GM19099 (cell line): ENCODE measurements around the gene CDC7.

Source experiments
- POLR2A ChIP-seq: IDR thresholded peaks from 3 replicates; pipeline ENCODE4 v1.6.1; 2011; ENCODE audit warnings: low read depth; ENCODE audit not compliant: insufficient read length; ENCODE audit errors: extremely low read depth

CDC7 gene

GRCh38 chr1:91555074-91555730, 54.6 kb downstream of the CDC7 start:
- TF ChIP-seq POLR2A: no peak

GRCh38 chr1:91555821-91556531, 55.3 kb downstream of the CDC7 start:
- TF ChIP-seq POLR2A: no peak

DNA sequence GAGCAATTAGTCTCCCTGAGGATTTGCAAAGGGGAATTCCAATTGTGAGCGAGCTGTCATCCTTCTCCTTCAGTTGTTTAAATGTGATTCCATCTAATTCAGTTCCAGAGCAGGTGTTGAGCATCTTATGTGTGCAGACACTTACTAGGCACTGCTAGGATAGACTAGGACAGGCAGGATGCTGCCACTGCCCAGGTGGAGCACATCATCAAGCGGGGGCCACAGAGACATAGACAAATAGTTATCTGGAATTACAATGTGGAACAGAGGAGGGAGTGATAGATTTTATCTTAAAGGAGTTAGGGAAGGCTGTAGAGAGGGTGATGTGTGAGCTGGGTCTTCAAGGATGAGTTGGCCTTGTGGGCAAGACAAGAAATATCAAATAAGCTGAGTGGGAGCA, 55.9 kb downstream of the CDC7 start:
- TF ChIP-seq POLR2A: no peak

- TF ChIP-seq POLR2A: no peak
These were observed 56.5 kb downstream of the CDC7 start for GRCh38 chr1:91557039-91557690.

DNA sequence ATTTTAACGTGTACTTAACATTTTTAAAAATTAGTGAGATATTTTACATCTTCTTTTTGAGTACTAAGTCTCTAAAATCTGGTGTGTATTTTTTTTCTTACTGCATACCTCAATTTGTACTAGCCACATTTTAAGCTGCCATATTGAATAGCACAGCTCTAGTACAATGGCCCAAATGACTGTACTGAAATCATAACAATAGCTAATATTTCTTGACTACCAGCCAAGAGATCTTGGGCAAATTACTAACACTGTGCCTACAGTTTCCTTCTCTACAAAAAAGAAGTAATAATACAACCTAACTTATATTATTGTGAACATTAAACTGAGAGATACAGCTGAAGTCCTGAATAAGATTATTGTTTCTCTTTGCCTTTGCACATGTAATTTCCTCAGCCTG, 57.2 kb downstream of the CDC7 start:
- no peak for TF ChIP-seq POLR2A

DNA sequence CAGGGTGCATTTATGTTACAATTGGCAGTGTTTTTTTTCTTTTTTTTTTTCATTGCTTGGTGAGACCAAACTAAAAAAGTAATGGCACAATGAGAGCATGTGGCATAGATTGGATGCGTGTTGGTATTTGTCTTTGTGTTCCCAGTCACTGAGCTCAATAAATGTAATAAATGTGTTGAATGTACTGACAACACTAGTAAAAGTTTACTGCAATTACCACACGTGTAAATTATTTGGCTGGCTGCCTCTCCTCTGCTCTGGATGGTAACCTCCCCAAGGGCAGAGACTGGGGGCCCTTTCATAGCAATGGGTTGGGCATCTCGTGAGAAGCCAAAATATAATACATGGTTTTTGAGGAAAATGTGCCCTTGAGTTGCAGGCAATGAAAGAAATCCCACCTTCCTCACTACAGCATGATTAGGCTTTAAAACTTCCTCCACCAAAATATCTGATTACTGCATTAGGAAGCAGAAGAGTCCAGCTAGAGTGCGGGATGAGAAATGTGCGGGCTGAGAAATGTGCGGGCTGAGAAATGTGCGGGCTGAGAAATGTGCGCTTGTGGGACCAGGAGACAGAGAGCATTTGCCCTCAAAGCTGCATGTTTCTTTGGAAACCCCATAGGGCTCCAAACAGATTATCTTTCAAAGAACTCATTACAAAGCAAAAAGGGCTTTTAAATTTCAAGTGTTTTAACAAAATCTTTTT, 58.5 kb downstream of the CDC7 start:
- no peak for TF ChIP-seq POLR2A

DNA sequence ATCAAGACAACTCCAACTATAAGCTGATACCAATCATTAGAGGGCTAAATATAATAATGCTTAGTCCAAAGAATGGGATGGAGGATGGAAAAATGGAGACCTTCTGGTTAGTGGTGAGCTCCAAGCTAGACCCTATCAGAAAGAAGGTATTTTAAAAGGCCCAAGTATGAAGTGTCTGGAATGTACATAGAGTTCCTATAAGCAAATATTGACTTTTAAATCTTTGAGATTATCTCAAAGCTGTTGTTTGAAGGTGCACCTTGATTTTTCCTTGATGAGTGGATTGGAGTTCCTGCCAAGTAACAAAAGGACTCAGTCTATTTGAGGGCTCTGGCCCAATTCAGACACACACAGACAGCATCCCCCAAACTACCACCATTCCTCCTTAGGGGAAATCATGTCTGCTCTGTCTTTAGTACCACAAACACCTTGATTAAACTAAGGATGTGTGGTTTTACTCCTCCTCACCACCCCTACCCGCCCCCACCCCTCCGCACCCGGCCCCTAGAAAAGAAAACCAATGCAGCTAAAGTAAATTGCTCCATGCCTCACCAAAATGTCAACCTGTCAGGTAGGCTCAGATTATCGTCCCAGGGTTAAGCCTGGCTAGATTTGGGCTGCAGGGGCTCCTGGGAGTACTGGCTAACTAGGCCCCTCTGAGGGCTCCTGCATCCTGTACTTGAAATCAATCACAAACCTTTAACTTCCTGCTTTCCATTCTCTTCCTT, 59.4 kb downstream of the CDC7 start:
- no peak for TF ChIP-seq POLR2A

GRCh38 chr1:91564888-91565701, 64.4 kb downstream of the CDC7 start:
- TF ChIP-seq POLR2A: no peak

- no peak for TF ChIP-seq POLR2A
These were observed 66.9 kb downstream of the CDC7 start for GRCh38 chr1:91567583-91567982.

- no peak for TF ChIP-seq POLR2A
These were observed 67.6 kb downstream of the CDC7 start for GRCh38 chr1:91568261-91568660.

DNA sequence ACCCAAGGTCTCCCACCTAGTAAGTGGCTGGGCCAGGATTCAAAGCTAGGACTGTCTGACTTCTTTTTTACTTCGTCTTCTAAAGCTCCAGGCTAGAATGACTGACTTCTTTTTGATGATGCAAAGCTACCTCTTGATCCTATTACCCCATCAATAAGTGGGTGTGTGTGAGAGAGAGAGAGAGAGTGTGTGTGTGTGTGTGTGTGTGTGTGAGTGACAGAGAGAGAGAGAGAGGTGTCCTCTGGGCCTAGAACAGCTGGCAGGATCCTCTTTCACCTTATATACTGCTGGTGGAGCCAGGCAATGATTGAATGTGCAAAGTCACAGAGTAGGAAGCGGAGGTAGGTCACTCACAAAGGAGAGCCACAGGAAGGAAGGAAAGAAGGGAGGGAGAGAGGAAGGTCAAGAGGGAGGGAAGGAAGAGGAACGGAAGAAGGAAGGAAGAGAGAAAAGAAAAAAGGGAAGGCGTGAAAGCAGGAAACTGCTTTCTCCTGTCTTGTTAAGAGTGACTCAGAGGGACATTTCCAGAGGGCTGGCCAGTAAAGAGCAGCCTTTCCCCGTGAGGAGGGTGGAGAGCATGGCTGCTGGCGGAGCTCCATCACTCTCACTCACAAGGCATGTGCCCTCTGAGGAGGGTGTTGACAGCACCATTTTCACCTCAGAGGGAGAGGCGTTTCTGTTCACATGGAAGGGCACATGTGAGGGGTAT, 68.9 kb downstream of the CDC7 start:
- no peak for TF ChIP-seq POLR2A

- no peak for TF ChIP-seq POLR2A
These were observed 69.4 kb downstream of the CDC7 start for GRCh38 chr1:91570120-91570448.

- TF ChIP-seq POLR2A: no peak
These were observed 71.4 kb downstream of the CDC7 start for GRCh38 chr1:91572044-91572443.
